Stimulated activated CD8-positive, alpha-beta memory T cell treated with anti-CD3 and anti-CD28 coated beads, Interleukin-15, amount 100 ng/mL, for 4 hours (primary cell): ENCODE measurements around the gene ARL15.

Experiments
- DNase-seq, 2 donors: peaks; one replicate each; pipeline ENCODE4 v3.0.0-alpha.2; 2020; ENCODE audit warnings: low read depth in 2 of 2

ARL15 gene

GRCh38 chr5:54251981-54252380, 58.4 kb downstream of the ARL15 start:
- DNase-seq, result no peak

- no peak for DNase-seq
Observed at GRCh38 chr5:54249210-54250028, 61.0 kb downstream of the ARL15 start.

GRCh38 chr5:54247226-54247625, 63.1 kb downstream of the ARL15 start:
- DNase-seq, result no peak

- no peak for DNase-seq
Observed at GRCh38 chr5:54243483-54244080, 66.8 kb downstream of the ARL15 start.

GRCh38 chr5:54242297-54242696, 68.1 kb downstream of the ARL15 start:
- DNase-seq, result no peak

GRCh38 chr5:54234304-54234933, 76.0 kb downstream of the ARL15 start:
- no peak for DNase-seq

- DNase-seq, result no peak
Observed at GRCh38 chr5:54230936-54231685, 79.3 kb downstream of the ARL15 start.

- peak; percentile 13 to 28 for DNase-seq
Observed at GRCh38 chr5:54229041-54229780, 81.2 kb downstream of the ARL15 start.

- no peak for DNase-seq
Observed at GRCh38 chr5:54227759-54228158, 82.6 kb downstream of the ARL15 start.

- DNase-seq, result no peak
Observed at GRCh38 chr5:54227109-54227508, 83.3 kb downstream of the ARL15 start.

- DNase-seq, result no peak
Observed at GRCh38 chr5:54226215-54226614, 84.2 kb downstream of the ARL15 start.

- DNase-seq, result no peak
Observed at GRCh38 chr5:54224103-54224826, 86.1 kb downstream of the ARL15 start.

GRCh38 chr5:54222336-54222735, 88.0 kb downstream of the ARL15 start:
- DNase-seq, result no peak

GRCh38 chr5:54221135-54221534, 89.2 kb downstream of the ARL15 start:
- DNase-seq, result no peak

- no peak for DNase-seq
Observed at GRCh38 chr5:54220230-54221040, 89.9 kb downstream of the ARL15 start.

GRCh38 chr5:54217826-54218503, 92.4 kb downstream of the ARL15 start:
- no peak for DNase-seq

GRCh38 chr5:54215233-54215736, 95.1 kb downstream of the ARL15 start:
- no peak for DNase-seq

GRCh38 chr5:54214722-54215121, 95.7 kb downstream of the ARL15 start:
- DNase-seq, result no peak

- no peak for DNase-seq
Observed at GRCh38 chr5:54212331-54212730, 98.0 kb downstream of the ARL15 start.
